GM21529 (cell line): Measurements from ENCODE around the gene PLK5.
"Not testable (repeated sequence)": the region's sequence is repeated elsewhere in the genome, so short reads cannot be mapped to it uniquely, and the experiment has no call there.

Experiments used
- ATAC-seq: cut with Tn5 transposase; IDR thresholded peaks from one replicate; pipeline ENCODE4 v1.9.1; 2021; ENCODE audit not compliant: unreplicated experiment

Gene PLK5

DNA sequence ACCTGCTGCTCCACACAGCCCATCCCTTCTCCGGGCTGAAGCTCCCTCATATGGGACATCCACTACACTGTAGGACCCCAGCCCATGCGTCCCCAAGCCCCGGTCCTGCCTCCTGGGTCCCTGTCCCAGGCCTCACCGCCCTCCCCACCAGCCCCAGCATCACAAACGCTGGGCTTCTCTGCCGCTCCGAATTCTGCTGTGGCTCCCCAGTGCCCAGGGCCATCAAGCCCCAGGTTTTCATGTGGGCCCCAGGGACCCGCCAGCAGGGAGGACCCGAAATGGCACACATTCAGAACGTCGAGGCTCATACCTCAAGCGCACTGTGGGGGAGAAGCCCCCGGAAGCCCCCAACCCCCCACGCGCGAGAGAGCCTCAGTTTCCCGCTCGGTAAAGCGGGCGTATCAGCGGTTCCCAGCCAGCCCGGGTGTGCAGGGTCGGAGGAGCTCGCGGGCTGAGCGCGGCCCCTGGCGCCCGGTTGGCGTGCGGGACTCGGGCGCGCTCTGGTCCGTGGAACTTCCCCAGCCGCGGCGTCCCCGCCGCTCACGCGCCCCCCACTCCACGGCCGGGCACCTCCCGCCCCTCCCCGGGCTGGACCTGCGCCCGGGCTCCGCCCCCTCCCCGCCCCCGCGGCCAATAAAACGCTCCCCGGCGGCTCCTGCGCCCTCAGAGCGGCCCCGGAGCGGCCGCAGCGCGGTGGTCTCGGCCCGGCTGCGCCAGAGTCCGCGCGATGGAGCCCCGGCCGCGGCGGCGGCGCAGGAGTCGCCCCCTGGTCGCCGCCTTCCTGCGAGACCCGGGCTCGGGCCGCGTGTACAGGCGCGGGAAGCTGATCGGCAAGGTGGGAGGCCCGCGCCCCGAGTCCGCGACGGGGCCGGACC lies at the start of gene PLK5:
Gene PLK5, plus strand, starts transcription at position 666 of the 875 bp plus-strand sequence. CDS start 2,920 bp downstream, outside the sequence.
- ATAC-seq, result no peak

GRCh38 chr19:1474765-1475351 lies 49.0 kb upstream of the PLK5 start:
- ATAC-seq, result no peak

- ATAC-seq, result no peak
Observed at GRCh38 chr19:1475751-1476437, 48.0 kb upstream of the PLK5 start.

DNA sequence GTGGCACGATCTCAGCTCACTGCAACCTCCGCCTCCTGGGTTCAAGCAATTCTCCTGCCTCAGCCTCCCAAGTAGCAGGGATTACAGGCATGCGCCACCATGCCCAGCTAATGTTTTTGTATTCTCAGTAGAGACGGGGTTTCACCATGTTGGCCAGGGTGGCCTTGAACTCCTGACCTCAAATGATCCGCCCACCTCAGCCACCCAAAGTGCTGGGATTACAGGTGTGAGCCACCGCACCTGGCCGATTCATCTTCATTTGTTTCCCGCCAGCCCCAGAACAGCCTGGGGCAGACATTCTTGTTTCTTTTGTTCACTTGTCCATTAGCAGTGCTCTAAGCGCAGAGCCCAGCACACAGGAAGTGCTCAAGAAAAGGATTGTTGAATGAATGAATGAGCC lies 46.8 kb upstream of the PLK5 start:
- ATAC-seq, result not testable (repeated sequence)

- peak; percentile 88 for ATAC-seq
Observed at GRCh38 chr19:1478934-1479707, 44.8 kb upstream of the PLK5 start, which contains the start of gene C19orf25. Gene C19orf25, minus strand, starts transcription at chr19:1479215. Its CDS starts 312 bp downstream, at chr19:1478903.

DNA sequence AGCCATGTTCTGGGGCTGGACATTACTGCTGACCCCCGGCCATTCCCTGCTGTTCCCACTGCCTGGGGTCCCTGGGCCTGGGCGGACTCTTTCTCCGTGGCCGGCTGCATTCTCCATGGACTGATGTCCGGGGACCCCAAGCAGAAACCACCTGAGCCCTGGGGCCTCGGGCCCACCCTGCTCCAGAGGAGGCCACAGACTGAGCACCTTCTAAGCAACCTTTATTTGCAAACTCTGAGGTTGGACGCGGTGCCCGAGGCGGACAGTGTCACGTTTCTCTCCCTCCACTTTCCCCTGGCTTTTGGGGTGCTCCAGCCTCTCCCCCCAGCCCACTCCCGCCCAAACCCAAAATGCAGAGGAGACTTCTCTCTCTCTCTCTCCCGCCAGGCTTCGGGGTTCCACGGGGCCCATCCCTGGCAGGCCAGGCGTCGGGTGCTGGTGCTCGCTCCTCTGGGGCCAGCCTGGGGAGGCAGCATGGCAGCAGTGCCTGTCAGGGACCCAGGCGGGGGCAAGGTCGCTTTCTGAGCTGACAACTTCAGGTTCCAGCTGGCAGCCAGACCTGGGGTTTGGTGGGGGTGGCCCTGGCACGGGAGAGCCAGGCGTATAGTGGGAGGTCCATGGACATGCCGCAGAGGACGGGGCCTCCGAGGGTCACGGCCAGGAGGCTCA lies 42.5 kb upstream of the PLK5 start:
- ATAC-seq, result no peak

DNA sequence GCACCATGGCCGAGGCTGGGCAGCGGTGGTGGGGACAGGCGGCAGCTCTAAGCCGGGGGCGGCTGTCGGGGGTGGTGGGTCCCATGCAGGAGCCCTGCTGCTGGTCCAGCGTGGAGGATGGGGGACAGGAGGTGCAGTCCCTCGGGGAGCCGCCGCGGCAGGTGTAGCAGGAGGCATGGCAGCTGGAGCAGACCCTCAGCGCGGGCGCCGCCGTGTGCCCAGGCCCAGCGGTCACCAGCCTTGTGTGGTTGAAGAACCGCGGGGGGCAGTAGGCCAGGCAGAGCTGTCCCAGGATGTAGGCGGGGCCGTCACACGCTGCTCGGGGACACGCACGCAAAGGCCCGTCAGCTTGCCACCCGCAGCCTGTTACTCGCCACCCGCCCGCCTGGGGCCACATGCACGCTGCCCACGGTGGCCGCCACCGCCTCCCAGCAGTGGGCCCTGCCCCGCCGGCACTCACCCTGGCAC lies 42.0 kb upstream of the PLK5 start:
- ATAC-seq, result no peak

DNA sequence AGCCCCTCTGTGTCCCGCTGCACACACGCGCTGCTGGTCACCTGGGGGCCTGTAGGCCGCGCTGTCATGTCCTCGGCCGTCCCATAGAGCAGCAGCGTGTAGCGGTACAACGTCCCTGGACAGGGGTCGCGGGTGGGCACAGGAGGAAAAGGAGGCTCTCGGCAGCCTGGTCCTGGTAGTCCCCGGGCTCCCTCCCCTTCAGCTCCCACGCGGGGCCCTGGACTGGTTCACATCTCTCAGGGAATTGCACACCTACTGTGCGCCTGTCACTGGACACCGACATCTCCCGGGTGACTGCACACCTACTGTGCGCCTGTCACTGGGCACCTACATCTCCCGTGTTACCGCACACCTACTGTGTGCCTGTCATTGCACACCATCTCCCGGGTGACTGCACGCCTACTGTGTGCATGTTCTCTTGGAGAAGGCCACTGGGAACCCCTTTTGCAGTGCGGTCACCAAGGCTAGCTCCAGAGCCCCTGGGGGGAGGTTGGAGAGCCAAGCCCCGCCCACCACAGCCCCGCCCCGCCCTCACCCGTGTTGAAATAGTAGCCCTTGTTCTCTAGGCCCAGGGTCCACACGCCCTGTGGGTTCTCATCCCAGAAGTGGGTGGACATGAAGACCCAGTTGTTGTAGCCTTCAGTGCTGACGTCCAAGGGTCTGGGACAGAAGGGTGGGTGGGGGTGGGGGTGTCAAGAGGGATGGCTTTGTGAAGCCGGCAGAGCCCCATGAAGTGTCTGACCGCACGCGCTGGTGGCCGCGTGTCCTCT lies 41.3 kb upstream of the PLK5 start:
- ATAC-seq, result no peak

GRCh38 chr19:1483131-1483978 lies 40.5 kb upstream of the PLK5 start:
- no peak for ATAC-seq

- no peak for ATAC-seq
Observed at GRCh38 chr19:1483979-1484428, 39.9 kb upstream of the PLK5 start.

DNA sequence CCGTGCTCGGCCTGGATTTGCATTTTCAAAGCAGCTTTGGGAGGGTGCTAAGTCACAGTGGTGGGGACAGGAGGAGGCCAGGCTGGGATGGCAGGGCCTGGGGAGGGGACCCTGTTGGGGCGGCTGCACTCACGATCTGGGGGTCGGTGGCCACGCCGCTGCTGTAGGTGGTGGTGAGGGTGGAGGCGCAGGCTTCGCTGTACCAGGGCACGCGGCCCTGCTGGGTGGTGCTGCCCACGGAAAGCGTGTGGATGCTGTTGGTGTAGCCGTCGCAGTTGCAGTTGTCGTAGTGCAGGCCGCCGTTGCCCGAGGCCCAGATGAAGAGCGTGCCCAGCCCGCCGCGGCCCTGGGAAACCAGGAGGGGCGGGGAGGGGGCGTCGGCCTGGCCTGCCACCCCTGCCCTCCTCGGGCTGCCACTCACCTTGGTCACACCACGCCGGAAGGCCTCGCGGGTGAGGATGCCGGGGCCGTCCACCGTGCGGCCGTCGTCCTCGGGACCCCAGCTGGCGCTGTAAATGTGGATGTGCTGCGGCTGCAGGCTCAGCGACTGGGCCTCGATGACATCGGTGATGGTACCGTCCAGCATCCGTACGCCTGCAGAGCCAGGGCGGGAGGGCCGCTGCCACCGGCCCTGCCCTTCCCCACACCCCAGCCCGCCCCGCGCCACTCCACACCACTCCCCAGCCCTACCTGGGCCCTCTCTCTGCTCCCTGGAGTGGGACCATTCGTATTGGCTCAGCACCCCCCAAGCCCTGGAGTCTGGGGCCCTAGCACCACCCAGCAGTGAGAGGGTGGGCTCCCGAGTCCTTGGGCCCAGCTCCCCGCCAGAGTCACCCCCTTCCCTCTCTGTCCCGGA lies 36.9 kb upstream of the PLK5 start:
- ATAC-seq, result no peak

GRCh38 chr19:1487576-1488281 lies 36.1 kb upstream of the PLK5 start:
- ATAC-seq, result no peak

DNA sequence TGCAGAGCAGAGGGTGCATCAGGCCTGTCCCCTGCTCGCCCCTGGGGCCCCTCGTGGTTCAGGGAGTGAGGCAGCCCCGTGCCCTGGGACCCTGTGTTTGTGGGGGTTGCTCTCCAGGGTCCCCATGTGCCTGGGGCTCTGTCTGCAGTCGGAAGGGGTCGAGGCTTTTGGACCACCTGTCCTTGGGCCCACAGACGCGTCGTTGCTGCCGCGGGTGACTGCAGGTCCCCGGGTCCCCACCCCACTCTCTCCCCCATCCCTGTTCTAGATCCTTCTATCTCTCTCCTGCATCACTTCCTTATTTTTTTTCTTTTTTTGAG lies 35.6 kb upstream of the PLK5 start:
- ATAC-seq, result no peak

DNA sequence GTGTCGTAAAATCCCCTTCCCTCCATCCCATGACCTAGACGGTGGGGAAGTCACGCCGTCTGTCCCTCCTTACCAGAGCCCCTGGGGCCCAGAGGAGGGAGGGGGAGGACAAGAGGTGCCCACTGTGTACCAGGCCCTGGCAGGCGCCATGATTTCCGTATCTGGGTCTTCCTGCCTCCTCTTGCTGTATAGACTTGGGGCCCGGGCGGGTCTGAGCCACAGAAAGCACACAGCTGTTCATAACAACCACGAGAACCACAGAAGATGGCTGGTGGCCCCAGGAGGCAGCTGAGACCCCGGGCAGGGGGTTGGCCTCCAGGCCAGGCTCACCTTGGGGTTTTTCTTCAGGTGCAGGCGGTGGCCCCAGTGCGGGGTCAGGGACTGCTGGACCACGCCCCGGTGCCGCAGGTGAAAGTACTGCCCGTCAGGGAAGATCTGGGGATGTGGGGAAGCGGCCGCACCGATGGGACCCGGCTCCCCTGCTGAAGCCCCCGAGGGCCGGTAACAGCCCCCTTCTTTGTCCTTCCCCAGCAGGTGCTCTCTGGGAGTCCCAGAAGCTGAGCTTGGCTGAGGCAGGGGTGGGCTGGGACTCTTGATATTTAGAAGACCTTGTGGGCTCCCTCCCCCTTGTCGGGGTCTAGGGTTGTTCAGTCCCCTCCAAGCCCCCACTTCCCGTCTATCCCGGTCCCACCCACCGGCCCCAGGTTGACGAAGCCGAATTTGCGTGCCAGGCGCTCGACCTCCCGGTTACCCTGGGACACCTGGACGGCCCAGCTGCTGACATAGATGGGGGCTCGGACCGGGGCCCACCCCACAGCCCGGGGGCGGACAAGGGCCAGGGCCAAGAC lies 34.2 kb upstream of the PLK5 start:
- no peak for ATAC-seq

DNA sequence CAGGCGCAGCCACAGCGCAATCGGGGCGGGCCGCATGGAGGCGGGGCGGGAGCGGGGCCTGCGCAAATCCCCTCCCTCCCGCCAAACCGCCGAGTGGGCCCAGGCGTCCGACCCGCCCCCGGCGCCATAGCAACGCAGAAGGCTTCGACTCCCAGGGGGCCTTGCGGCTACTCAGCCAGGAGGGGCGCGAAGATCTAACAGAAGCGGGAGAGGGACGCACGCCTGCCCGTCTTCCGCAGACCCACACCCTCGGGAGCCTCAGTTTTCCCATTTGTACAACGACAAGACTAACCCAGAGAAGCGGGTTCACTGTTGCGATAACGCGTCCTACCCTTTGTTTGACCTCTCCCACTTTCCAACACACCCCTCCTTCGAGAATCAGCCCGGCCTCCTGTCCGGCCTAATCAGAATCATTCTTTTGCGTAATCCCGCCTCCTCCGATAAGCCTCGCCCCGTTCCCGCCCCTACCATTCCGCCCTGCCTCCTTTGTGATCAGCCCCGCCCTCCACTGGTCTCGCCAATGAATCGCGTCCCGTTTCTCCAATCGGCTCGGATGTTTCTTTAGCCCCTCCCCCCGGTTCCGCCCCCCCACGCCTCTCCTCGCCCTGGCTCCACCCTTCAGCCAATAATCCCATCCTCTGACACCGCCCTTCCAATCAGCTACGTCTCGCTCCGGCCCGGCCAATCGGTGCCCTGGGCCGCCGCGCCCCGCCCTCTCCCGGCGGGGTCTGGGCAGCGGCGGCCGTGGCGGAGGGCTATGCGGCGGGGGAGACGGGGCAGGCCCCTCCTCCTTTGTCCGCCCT lies 33.4 kb upstream of the PLK5 start, which contains the start of gene PCSK4:
Gene PCSK4, minus strand, starts transcription at position 40 of the 803 bp plus-strand sequence. Its CDS starts 4 bp downstream, at position 36.
- peak; percentile 76 for ATAC-seq
